IPS DF 6.9 (cell line): ENCODE measurements around the gene TPK1.

Source experiments
- DNase-seq: peaks from one replicate; pipeline ENCODE4 v3.0.0-alpha.2; 2013; ENCODE audit warnings: low read depth, low spot score
- H3K27ac ChIP-seq: one replicate; pipeline ENCODE4 v1.5.1; 2013; ENCODE audit warnings: low read length, control low read depth
- H3K27me3 ChIP-seq: 2 replicates; pipeline ENCODE4 v1.6.1; 2013; ENCODE audit warnings: mild to moderate bottlenecking, low read length; ENCODE audit not compliant: control insufficient read depth, insufficient read depth
- H3K36me3 ChIP-seq: 2 replicates; pipeline ENCODE4 v1.6.1; 2013; ENCODE audit warnings: low read length; ENCODE audit not compliant: control insufficient read depth, insufficient read depth
- H3K4me1 ChIP-seq: 2 replicates; pipeline ENCODE4 v1.6.1; 2013; ENCODE audit warnings: low read length; ENCODE audit not compliant: control insufficient read depth, insufficient read depth
- H3K4me3 ChIP-seq: 2 replicates; pipeline ENCODE4 v1.5.1; 2013; ENCODE audit warnings: mild to moderate bottlenecking, low read length
- H3K9me3 ChIP-seq: 2 replicates; pipeline ENCODE4 v1.6.1; 2013; ENCODE audit warnings: low read length, inconsistent platforms; ENCODE audit not compliant: control insufficient read depth, insufficient read depth
- WGBS: extraction: QIAGEN DNeasy Blood & Tissue Kit; methylation state at CpG from one replicate; pipeline ENCODE4 v1.1.7; 2013; ENCODE audit warnings: mixed read lengths, missing lambda C conversion rate; ENCODE audit not compliant: insufficient read length, insufficient coverage; 5-methylcytosine and 5-hydroxymethylcytosine counted together

TPK1 gene

DNA sequence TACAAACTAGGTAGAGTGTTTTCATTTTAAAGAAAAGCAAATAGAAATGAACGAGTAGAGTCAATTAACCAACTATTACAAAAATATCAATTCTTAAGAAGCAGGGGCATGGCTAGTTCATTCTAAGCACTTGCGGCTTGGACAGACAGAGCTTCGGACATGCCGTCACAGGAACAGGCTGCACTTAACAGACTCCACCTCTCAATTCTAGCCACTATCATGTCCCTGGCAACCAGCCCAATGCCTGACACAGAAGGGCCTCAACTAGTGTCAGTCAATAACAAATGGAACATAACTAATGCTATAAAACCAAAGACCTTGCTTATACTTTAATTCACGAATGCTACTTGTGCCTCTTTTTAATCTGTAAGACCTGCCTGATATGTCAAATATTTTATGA is 74.4 kb downstream of the TPK1 start:
- Histone ChIP-seq H3K4me3 (no peak overlapping the region), H3K9me3 (no peaks in the 10 kb centered on the region), H3K36me3 (no peaks in the 10 kb centered on the region), H3K4me1 (no peaks in the 10 kb centered on the region), H3K27me3 (no peaks in the 10 kb centered on the region), H3K27ac (no peak overlapping the region)
- WGBS: no CpG with 5 or more reads among the region's 5 CpGs
- DNase-seq: no peak

DNA sequence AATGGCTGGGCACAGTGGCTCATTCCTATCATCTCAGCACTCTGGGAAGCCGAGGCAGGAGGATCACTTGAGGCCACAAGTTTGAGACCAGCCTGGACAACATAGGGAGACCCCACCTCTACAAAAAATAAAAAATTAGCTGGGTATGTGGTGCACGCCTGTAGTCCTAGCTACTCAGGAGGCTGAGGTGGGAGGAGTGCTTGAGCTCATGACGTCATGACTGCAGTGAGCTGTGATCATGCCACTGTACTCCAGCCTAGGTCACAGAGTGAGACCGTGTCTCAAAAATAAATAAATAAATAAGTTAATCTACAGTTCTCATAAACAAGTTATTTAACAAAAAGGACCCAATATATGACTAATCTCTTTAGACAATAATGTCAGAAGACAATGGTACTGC is 76.2 kb downstream of the TPK1 start:
- WGBS: no CpG with 5 or more reads among the region's 4 CpGs
- Histone ChIP-seq H3K27ac (no peak overlapping the region), H3K9me3 (no peaks in the 10 kb centered on the region), H3K4me1 (no peaks in the 10 kb centered on the region), H3K4me3 (no peak overlapping the region), H3K27me3 (no peaks in the 10 kb centered on the region), H3K36me3 (no peaks in the 10 kb centered on the region)
- no peak for DNase-seq

DNA sequence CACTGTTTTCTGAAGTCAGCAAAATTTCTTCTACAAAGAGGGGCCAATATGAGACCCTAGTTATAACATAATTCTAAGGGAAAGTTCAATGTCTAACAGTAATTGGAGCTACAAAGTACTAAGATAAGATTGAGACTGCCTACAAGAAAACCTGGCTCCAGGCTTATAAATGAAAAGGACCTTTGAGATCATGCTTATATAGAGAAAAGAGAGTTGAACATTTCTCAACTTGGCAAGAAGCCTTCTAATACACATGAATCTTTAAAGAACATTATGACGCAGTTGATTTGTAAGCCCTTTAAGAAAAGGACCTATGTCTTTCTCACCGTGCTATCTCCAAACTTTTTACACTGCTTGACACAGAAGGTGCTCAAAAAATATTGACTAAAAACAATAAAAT is 87.9 kb downstream of the TPK1 start:
- no peak for DNase-seq
- no peak overlapping the region for H3K27ac ChIP-seq
- no peaks in the 10 kb centered on the region for H3K9me3 ChIP-seq
- no peaks in the 10 kb centered on the region for H3K4me1 ChIP-seq
- no peaks in the 10 kb centered on the region for H3K27me3 ChIP-seq
- no peaks in the 10 kb centered on the region for H3K36me3 ChIP-seq
- no CpG with 5 or more reads among the region's 2 CpGs for WGBS
- H3K4me3 ChIP-seq: no peak overlapping the region

DNA sequence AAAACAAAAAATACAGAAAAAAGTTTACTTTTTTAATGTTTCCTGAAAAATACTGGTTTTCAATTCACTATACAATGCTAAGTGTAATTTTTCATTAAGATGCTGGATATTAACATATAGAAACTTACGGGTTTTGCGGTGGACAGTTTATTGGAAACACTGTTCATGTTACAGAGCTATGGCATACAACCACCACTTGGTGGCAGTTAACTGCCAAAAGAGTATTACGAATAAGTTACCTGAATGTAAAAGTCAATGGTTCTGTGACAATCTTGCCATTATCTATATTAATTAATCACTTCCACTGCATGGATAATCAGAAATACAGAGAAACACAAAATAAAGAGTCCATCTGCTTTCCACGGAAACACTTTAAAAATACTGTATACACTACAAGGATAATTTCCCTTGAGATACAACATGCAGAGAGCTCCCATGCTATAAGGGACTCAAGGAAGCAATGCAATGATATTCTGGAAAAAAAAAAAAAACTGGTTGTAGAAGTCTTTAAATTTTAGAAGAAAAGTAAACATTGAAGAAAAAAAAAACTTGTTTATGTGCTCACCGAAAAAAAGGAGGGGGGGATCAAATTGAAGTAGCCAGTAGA is 97.0 kb downstream of the TPK1 start:
- no peak for DNase-seq
- Histone ChIP-seq H3K4me3 (no peak overlapping the region), H3K27ac (no peak overlapping the region), H3K9me3 (no peaks in the 10 kb centered on the region), H3K27me3 (no peaks in the 10 kb centered on the region), H3K4me1 (no peaks in the 10 kb centered on the region), H3K36me3 (no peaks in the 10 kb centered on the region)
- no CpG with 5 or more reads among the region's 5 CpGs for WGBS

DNA sequence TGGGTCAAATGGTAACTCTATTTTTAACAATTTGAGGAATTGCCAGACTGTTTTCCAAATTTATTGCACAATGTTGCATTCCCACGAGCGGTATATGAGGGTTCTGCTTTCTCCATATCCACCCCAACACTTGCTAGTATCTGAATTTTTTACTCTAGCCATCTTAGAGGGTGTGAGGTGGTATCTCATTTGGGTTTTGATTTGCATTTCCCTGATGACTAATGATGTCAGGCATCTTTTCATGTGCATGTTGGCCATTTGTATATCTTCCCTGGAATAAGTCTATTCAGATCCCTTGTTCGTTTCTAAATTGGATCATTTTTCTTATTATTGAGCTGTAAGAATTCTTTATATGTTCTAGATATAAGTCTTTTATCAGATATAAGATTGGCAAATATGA is 97.7 kb downstream of the TPK1 start:
- Histone ChIP-seq H3K4me3 (no peak overlapping the region), H3K9me3 (no peaks in the 10 kb centered on the region), H3K27ac (no peak overlapping the region), H3K27me3 (no peaks in the 10 kb centered on the region), H3K4me1 (no peaks in the 10 kb centered on the region), H3K36me3 (no peaks in the 10 kb centered on the region)
- WGBS: no CpG with 5 or more reads among the region's 3 CpGs
- DNase-seq: no peak

DNA sequence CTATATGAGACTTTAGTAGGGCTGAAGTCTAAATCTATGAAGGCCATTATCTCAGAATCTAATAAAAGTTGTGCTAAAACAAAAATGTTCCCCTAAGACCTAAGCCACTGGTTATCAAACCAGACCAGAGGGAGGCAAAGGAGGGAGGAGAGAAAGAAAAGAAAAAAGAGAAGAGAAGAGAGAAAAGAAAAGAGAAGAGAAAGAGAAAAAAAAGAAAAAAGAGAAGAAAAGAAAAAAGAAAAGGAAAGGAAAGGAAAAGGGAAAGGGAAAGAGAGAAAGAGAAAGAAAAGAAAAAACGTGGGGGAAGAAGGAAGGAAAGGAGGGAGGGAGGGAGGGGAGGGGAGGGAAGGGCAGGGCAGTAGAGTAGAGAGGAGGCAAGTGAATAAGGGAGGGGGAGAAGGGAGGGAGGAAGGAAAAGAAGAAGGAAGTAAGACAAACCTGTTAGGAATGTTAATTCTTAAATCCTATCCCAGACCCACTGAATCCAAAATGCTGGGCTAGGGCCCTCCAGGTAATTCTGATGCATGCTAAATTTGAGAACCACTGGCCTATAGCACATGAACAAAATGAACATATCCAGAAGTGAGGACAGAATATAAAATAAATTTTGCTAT is 98.9 kb downstream of the TPK1 start:
- no peak overlapping the region for H3K4me3 ChIP-seq
- no CpG with 5 or more reads among the region's 1 CpG for WGBS
- H3K4me1 ChIP-seq: no peaks in the 10 kb centered on the region
- no peaks in the 10 kb centered on the region for H3K9me3 ChIP-seq
- H3K36me3 ChIP-seq: no peaks in the 10 kb centered on the region
- H3K27me3 ChIP-seq: no peaks in the 10 kb centered on the region
- no peak overlapping the region for H3K27ac ChIP-seq
- DNase-seq: no peak

DNA sequence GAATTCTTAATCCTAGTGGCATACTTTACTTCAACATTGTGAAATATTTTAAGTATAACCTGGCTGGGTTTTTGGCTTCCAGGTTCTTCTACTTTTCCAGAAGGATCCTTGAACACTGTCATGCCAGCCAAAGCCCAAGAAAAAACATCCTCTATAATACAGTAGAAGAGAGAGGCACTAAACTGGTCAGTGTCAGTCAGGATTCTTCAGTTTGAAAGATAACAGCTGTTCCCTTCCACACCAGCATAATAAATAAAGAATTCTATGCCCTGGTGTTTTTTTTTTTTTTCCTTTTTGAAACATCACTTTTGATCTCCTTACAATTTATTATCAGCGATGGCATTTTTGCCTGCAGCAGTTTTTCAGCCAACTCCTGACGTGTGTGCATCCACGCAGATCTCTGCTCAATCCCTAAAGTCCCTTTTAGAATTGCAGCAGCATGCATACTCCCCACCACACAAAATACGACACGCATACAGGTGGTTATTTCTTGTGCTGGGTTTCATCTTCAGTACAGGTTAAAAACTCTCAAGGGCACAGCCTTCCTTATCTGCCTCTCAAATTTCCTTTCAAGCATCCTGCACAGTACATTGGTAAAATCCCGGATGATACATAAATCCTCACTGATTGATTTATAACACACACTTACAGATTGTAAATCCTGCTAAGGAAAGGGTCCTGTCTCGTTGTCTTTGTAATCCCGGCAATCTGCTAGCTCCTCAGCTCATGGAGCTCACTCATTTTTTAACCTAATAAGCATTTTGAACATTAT is 100.2 kb downstream of the TPK1 start:
- no peaks in the 10 kb centered on the region for H3K9me3 ChIP-seq
- H3K4me3 ChIP-seq: no peak overlapping the region
- H3K27ac ChIP-seq: no peak overlapping the region
- H3K4me1 ChIP-seq: no peaks in the 10 kb centered on the region
- DNase-seq: no peak
- no peaks in the 10 kb centered on the region for H3K36me3 ChIP-seq
- H3K27me3 ChIP-seq: no peaks in the 10 kb centered on the region
- WGBS: no CpG with 5 or more reads among the region's 8 CpGs

DNA sequence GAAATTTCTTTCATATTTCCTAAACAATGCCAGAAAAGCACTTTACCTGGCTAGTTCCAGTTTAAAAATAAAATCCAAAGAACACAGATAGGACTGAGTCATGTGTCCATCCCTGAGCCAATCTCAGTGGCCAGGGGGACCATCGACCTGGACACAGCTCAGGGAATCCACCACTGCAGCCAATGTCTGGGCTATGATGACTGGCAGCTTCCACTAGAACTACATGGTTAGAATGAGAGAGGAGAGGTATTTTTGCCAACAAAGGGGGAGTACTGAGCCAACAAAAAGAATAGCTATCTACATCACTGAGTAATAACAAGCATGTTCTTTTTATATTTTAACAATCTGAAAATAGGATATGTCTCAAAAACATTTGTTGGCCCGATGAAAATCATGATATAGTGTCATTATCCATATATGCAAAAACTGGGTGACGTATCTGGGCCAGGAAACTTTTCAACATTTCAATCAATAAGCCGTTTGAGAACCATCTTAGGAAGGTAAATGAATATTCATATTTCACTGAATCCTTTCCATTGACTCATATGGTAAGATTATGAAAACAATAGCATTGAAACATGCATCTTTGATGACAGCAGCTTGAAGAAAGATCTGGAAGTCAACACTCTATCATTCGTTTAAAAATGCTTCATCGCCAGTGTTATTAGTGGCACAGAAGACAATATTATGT is 104.0 kb downstream of the TPK1 start:
- no peaks in the 10 kb centered on the region for H3K9me3 ChIP-seq
- no CpG with 5 or more reads among the region's 6 CpGs for WGBS
- H3K36me3 ChIP-seq: no peaks in the 10 kb centered on the region

DNA sequence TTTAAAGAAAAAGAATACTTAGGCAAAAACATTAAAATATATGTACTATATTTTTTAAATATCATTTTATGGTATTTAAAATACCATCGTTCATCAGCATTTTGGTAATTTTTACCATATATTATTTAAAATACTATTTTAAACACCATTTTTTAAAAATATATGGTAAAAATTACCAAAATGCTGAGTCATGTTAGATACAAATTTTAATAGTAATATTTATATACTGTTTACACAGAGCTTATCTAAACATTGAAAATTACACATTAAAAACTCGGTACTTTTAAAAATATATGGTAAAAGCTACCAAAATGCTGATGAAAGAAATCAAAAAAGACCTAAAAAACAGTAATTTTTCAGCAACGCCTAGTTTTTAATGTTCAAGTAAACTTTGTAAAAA is 105.6 kb downstream of the TPK1 start:
- no peaks in the 10 kb centered on the region for H3K27me3 ChIP-seq
- H3K36me3 ChIP-seq: no peaks in the 10 kb centered on the region
- WGBS: no CpG with 5 or more reads among the region's 3 CpGs
- no peak overlapping the region for H3K4me3 ChIP-seq
- H3K27ac ChIP-seq: no peak overlapping the region
- H3K4me1 ChIP-seq: no peaks in the 10 kb centered on the region
- no peaks in the 10 kb centered on the region for H3K9me3 ChIP-seq
- DNase-seq: no peak

More for the DNA sequence above, 104.0 kb downstream of the TPK1 start:
- no peak overlapping the region for H3K4me3 ChIP-seq
- H3K27ac ChIP-seq: no peak overlapping the region
- no peaks in the 10 kb centered on the region for H3K4me1 ChIP-seq
- H3K27me3 ChIP-seq: no peaks in the 10 kb centered on the region
- no peak for DNase-seq

DNA sequence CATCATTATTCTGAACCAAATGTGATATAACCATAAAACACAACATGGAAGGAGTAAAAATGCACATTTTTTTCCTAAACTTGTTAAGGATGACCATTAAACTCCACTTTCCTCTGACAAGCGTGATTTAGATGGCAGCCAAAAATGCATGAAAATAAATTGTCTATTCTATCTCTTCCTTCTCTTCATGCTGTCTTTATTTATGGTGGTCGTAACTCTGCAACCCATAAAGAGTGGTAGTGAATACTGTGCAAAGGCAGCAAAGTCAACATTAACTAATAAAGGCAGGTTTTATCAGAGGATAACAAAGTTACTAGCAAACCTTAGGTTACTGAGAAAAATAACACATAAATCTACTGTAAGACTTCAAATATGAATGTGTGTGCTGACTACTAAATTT is 106.6 kb downstream of the TPK1 start:
- DNase-seq: no peak
- no peaks in the 10 kb centered on the region for H3K9me3 ChIP-seq
- H3K27ac ChIP-seq: no peak overlapping the region
- no peak overlapping the region for H3K4me3 ChIP-seq
- no peaks in the 10 kb centered on the region for H3K27me3 ChIP-seq
- H3K4me1 ChIP-seq: no peaks in the 10 kb centered on the region
- WGBS: no CpG with 5 or more reads among the region's 2 CpGs
- H3K36me3 ChIP-seq: no peaks in the 10 kb centered on the region
